Stimulated activated naive CD8-positive, alpha-beta T cell treated with anti-CD3 and anti-CD28 coated beads, Interleukin-15, amount 100 ng/mL, for 72 hours (primary cell): Measurements from ENCODE around the gene PKIG.

ENCODE experiments used
- ATAC-seq: fragments of 150-1000 bp; cut with Tn5 transposase; 2 replicates; pipeline ENCODE4 v1.10.0; 2021; ENCODE audit warnings: mild to moderate bottlenecking, moderate library complexity
- DNase-seq, 2 donors: peaks; one replicate each; pipeline ENCODE4 v3.0.0; 2021 to 2022
- H3K27ac Mint-ChIP-seq, 2 donors: one replicate each; pipeline ENCODE4 v1.8.0; 2022; ENCODE audit warnings: mild to moderate bottlenecking in 2 of 2, mixed read lengths in 2 of 2, moderate library complexity in 2 of 2
- H3K27me3 Mint-ChIP-seq: one replicate; pipeline ENCODE4 v1.8.0; 2022; ENCODE audit warnings: mixed read lengths
- H3K4me1 Mint-ChIP-seq: one replicate; pipeline ENCODE4 v1.8.0; 2022; ENCODE audit warnings: mild to moderate bottlenecking, mixed read lengths
- H3K4me3 Mint-ChIP-seq, 2 donors: one replicate each; pipeline ENCODE4 v1.8.0; 2022; ENCODE audit warnings: mild to moderate bottlenecking in 2 of 2, mixed read lengths in 2 of 2, moderate library complexity in 1 of 2
- H3K9me3 Mint-ChIP-seq, 2 donors: one replicate each; pipeline ENCODE4 v1.8.0; 2022; ENCODE audit warnings: mixed read lengths in 2 of 2

PKIG gene

DNA sequence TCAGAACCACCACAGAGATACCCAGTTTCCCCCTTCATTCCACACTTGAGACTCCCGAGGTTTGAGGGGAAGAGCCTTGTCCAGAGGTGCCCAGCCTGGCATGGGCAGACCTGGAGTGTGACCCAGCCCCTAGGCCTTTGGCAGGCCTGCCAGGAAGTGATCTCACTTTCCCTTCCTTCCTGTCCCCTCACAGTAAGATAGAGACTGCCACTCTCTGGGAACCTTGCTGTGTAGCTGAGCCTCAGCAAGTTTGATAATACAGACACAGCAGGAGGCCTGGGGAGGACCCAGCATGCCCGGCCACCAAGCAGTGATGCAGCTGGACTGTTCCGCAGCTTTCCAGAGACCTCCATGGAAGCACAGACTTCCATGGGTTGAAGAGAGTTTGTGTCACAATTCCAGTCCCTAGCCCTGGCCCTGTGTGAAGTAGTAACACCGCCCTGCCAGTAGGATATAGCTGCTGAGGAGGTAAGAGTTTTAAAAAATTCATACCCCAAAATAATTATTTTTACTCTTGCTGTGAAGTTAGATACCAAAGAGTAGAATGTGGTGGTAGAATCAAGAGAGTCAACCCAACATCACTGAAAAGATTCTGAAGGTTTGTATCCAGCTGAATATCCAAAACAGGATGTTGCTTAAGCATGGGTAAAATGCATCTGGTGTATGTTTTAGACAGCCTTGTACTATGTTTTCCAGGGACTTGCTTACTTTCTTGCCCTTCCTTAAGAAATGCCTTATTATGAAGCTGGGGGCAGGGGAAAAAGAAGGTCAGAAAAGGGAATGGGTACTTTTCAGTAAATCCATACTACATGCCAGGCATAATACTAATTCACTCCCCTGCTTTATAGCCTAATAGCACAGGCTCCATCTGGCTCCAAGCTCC lies 16.3 kb downstream of the PKIG start:
- peaks cover 42% of the 10 kb centered on the region for H3K4me1 Mint-ChIP-seq
- peak overlapping the region; percentile 78 to 83 for H3K4me3 Mint-ChIP-seq
- no peaks in the 10 kb centered on the region for H3K9me3 Mint-ChIP-seq
- H3K27me3 Mint-ChIP-seq: no peaks in the 10 kb centered on the region
- peak in 1 of 2 donors; percentile 42 for DNase-seq
- ATAC-seq: peak; percentile 94
- H3K27ac Mint-ChIP-seq: peak overlapping the region; percentile 88 to 96

DNA sequence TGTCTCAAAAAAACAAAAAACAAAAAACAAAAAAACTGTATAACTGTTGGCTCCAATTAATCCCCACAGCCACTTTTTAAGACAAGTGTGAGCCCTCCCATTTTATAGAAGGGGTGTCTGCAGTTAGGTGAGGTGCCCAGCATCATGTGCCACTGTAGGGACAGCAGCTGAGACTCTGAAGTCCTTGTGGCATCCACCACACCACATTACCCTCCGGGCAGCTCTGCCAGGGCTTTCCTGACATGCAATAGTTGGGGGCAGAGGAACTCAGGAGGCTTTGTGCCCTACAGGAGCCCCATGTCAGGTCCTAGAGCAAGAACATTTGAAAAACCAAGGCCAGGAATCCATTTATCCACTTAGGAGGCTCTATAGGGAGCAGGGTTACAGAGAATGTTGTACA lies 17.3 kb downstream of the PKIG start:
- Mint-ChIP-seq H3K27ac (no peak overlapping the region), H3K4me3 (peak overlapping the region in 1 of 2 donors; percentile 26), H3K9me3 (no peaks in the 10 kb centered on the region), H3K27me3 (no peaks in the 10 kb centered on the region), H3K4me1 (peaks cover 37% of the 10 kb centered on the region)
- no peak for DNase-seq
- ATAC-seq: no peak

DNA sequence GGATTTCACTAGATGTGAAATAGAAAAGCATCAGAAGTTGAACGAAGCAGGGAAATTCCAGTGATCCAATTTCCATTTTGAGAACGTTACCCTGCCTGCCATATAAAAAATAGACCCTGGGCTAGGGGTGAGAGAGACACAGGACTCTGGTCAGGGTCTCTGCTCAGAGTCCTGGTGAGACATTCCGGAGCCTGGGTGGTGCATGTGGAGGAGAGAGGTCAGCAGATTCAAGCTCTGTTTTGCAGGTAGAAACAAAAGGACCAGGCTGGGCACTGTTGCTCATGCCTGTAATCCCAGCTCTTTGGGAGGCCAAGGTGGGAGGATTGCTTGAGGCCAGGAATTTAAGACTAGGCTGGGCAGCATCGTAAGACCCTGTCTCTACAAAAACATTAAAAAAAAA lies 17.9 kb downstream of the PKIG start:
- Mint-ChIP-seq H3K4me3 (no peak overlapping the region), H3K4me1 (peaks cover 34% of the 10 kb centered on the region), H3K27ac (no peak overlapping the region), H3K9me3 (no peaks in the 10 kb centered on the region), H3K27me3 (no peaks in the 10 kb centered on the region)
- no peak for ATAC-seq
- no peak for DNase-seq

DNA sequence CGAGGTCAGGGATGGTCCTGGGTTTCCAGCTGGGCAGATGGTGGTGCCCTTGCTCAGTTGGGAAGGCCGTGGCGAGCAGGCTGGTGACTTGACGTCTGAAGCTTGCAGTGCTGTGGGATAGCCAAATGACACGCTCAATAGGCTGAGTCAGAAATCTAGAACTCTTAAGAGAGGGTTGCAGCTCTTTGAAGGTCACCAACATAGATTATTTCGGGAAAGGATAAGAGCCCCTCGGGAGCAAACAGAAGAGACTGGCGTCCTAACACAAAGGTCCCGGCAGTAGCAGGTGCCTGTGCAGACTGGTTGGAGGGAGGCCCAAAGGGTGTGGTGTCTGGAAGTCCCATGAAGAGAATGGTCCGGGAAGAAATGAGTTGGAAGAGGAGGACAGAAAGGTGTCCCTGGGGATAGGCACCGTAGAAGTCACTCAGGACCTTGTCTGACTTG lies 18.4 kb downstream of the PKIG start:
- Mint-ChIP-seq H3K4me3 (no peak overlapping the region), H3K9me3 (no peaks in the 10 kb centered on the region), H3K27me3 (no peaks in the 10 kb centered on the region), H3K4me1 (peaks cover 34% of the 10 kb centered on the region), H3K27ac (no peak overlapping the region)
- DNase-seq (no peak), ATAC-seq (no peak)

DNA sequence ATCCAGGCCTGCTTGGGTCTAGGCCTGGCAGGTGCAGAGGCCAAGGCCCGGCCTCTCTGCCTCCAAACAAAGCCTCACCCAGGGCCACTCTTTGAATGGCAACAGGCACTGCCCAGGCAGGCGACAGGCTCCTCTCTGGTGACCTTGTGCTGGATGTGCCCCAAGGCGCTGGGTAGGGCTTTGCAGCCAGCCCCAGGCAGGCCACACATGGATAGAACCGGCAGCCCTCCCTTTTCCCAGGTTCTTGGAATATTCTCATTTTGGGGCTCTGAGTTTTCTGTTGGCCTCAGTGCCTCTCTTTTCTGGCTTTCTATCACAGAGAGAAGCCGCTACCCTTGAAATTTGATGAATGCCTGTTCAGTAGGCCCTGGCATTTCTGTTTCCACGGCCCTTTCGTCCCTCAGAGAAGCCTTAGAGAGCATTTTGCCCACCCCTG lies 18.9 kb downstream of the PKIG start:
- Mint-ChIP-seq H3K4me3 (no peak overlapping the region), H3K27me3 (no peaks in the 10 kb centered on the region), H3K27ac (no peak overlapping the region), H3K4me1 (peaks cover 34% of the 10 kb centered on the region), H3K9me3 (no peaks in the 10 kb centered on the region)
- DNase-seq (no peak), ATAC-seq (no peak)

DNA sequence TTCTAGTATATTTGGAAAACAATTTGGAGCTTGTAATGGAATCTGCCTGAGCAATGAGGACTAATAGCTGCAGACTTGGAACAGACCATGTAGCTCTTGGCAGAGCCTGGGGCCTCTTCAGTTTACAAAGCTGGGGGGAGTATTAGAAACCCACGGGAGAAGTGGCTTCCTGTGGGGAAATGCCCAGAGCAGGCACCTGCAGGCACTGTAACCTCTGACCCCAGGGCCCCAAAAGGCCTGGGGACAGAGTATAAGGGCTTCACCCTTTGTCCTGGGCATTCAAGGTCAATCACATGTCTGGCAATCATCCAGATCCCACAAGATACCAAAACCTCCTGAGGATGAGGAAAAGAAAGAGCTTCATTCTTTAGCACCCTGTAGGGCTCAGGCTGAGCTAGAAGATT lies 19.4 kb downstream of the PKIG start:
- peak overlapping the region in 1 of 2 donors; percentile 6 for H3K27ac Mint-ChIP-seq
- no peak overlapping the region for H3K4me3 Mint-ChIP-seq
- no peak for DNase-seq

DNA sequence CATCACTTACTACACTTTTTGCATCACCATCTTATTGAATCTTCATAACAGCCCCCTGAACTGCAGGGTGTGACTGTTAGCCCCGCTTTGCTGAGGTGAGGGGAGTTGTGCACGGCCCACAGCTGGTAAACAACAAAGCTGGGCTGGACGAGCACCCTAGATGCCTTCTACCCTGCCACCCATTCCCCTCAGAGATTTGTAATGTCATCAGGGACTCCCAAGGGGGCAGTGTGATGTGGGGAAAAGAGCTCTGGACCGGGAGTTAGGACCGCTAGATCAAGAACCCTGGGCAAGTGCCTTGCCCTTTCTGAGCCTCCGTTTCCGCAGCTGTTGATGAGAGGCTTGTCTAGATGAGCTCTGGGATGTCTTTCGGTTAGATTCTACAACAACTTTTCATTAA lies 20.9 kb downstream of the PKIG start:
- Mint-ChIP-seq H3K27ac (no peak overlapping the region), H3K9me3 (no peaks in the 10 kb centered on the region), H3K4me1 (peaks cover 29% of the 10 kb centered on the region), H3K27me3 (no peaks in the 10 kb centered on the region), H3K4me3 (no peak overlapping the region)
- DNase-seq (no peak), ATAC-seq (no peak)

More for the DNA sequence above, 19.4 kb downstream of the PKIG start:
- Mint-ChIP-seq H3K9me3 (no peaks in the 10 kb centered on the region), H3K4me1 (peaks cover 34% of the 10 kb centered on the region), H3K27me3 (no peaks in the 10 kb centered on the region)
- no peak for ATAC-seq

DNA sequence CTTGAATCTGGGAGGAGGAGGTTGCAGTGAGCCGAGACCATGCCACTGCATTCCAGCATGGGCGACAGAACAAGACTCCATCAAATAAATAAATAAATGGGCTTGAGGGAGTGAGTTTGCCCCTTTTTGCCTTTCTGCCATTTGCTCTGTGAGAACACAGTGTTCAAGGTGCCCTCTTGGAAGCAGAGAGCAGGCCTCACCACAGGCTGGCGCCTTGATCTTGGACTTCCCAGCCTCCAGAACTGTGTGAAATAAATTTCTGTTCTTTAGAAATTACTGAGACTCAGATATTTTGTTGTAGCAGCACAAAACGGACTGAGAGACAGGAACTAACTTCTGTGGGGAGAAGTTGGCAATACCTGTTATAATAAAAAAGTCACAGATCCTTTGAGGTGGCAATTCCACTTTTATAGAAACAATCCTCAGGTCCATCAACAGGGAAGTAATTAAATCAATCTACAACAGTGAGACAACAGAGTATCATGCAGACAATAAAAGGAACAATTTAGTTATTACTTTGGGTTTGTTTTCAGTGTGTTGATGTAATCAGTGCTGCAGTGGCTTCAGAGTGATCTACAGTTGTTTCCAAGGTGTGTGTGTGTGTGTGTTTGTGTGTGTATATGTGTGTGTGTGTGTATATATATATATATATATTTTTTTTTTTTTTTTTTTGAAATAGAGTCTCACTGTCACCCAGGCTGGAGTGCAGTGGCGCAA lies 24.5 kb downstream of the PKIG start:
- Mint-ChIP-seq H3K27me3 (no peaks in the 10 kb centered on the region), H3K4me3 (no peak overlapping the region), H3K4me1 (peaks cover 22% of the 10 kb centered on the region), H3K9me3 (no peaks in the 10 kb centered on the region), H3K27ac (no peak overlapping the region)
- ATAC-seq (no peak), DNase-seq (no peak)

DNA sequence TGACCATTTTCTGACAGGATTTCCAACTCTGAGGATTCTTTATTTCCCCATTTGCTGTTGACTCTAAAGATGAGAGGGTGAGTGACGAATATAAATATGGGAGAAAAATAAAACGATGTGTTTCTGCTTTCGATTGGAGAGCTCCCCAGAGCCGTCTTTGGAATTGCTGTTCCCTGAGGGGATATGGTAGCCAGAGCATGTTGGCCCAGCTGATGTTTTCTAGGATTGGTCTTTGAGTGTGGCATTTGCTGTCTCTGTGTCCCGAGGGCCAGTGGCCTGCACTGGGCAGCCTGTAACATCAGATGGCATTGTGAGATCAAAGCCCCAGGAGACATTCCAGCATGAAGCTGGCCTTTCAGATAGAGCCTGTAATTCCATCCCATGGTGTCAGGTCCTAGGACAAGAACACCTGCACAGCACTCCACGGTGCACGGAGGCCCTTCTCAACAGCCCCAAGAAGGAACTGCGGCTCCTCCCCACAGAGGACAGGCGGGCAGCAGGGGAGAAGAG lies 26.7 kb downstream of the PKIG start:
- DNase-seq: no peak
- Mint-ChIP-seq H3K27ac (no peak overlapping the region), H3K9me3 (no peaks in the 10 kb centered on the region), H3K4me1 (peaks cover 22% of the 10 kb centered on the region), H3K27me3 (no peaks in the 10 kb centered on the region), H3K4me3 (no peak overlapping the region)
- ATAC-seq: no peak

DNA sequence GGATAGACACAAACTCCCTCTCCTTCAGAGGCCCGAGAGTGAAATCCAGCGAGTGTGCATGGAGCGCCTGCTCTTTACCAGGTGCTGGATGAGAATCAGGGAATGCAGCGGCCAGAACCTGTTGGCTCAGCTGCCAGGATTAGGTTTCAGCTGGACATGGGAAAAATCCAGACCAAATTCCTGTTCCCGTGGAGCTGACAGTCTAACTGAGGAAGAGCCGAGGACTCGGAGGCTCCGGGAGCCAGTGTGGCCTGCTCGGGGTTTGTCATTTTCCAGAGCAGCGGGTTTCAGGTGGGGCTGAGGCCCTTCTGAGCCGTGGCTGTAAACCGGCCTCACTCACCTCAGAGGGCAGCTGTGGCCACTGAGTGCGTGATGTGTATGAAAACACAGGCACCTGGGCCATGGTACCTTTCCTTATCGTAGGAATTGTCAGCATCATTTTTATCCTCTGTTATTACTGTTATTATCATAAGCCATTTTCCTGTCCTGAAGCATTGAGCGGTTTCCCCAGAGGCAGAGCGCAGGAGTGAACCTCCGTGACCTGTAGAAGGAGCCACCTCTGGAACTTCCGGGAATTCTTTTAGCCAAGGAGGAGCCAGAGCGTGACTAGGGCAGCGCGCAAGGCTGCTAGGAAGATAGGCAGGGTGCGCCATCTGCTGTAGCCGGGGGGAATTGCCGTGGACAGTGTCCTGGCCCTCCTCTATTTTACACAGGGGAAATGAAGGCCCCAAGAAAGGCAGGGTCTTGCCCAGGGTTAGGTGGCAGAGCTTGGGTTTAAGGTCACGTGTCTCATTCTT lies 27.3 kb downstream of the PKIG start:
- peak overlapping the region; percentile 84 to 90 for H3K27ac Mint-ChIP-seq
- no peaks in the 10 kb centered on the region for H3K27me3 Mint-ChIP-seq
- DNase-seq (peak; percentile 79 to 81), ATAC-seq (peak; percentile 95)
- no peaks in the 10 kb centered on the region for H3K9me3 Mint-ChIP-seq
- peak overlapping the region; percentile 71 to 73 for H3K4me3 Mint-ChIP-seq
- H3K4me1 Mint-ChIP-seq: peaks cover 29% of the 10 kb centered on the region

DNA sequence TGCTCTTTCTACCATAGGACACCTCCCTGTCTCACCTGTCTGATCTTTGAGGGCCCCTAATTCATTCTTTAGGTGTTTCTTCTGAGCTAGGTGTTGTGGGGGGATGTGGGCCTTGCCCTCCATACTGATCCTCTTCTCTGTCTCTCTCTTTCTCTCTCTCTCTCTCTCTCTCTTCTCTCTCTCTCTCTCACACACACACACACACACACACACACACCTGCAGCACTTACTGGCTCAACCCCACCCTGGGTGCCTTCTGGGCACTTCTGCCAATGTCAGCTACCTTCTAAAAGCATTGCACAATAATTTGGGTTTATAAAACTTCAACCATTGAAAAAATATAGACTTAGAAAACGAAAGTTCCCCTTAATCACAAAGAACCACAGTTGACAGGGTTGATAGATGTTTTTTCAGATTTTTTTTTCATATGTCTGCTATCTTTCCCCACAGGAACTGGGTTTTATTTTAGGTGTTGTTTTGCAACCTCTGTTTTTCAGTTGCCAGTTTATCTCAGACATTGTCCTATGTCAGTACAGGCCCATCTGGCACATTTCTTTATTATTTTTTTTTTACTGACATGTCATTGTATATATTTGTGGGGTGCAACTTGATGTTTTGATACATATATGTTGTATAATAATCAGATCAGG lies 28.1 kb downstream of the PKIG start:
- Mint-ChIP-seq H3K27me3 (no peaks in the 10 kb centered on the region), H3K4me1 (peaks cover 36% of the 10 kb centered on the region), H3K9me3 (no peaks in the 10 kb centered on the region), H3K4me3 (peak overlapping the region in 1 of 2 donors; percentile 24), H3K27ac (peak overlapping the region; percentile 84 to 90)
- ATAC-seq (peak; percentile 63), DNase-seq (no peak)

DNA sequence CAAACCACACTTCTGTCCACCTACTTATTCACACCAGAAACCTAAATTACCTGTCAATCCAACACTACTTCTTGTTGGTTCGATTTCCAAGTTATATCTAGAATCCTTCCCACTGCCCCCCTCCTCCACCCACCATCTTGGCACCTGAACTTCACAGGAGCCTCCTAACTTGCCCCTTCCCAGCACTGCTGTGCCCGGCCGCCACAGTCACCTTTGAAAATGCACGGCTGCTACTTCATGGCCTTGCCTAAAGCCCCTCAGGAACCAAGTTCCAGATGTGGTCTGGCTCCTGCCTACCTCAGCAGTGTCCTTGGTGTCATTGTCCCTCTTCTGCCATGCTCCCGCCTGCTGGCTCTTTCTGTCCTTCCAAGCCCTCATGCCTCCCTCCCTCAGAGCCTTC lies 31.2 kb downstream of the PKIG start:
- Mint-ChIP-seq H3K27ac (peak overlapping the region in 1 of 2 donors; percentile 27), H3K4me1 (peaks cover 67% of the 10 kb centered on the region), H3K4me3 (no peak overlapping the region), H3K27me3 (no peaks in the 10 kb centered on the region), H3K9me3 (no peaks in the 10 kb centered on the region)
- DNase-seq: no peak
- no peak for ATAC-seq

DNA sequence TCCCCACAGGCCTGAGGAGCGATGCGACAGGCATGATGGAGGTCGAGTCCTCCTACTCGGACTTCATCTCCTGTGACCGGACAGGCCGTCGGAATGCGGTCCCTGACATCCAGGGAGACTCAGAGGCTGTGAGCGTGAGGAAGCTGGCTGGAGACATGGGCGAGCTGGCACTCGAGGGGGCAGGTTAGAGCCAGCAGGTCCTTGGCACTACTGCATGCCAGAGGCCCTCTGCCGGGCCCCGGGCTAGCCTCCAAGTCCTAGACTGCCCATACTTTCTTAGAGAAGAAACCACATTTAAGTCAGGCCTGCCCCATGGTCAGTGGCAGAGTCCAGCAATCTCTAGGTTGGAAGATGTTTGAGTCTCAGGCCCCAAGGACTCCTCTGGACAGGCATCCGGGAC lies 32.1 kb downstream of the PKIG start:
- ATAC-seq (no peak), DNase-seq (no peak)
- Mint-ChIP-seq H3K27ac (peak overlapping the region; percentile 98), H3K4me1 (peaks cover 77% of the 10 kb centered on the region), H3K27me3 (no peaks in the 10 kb centered on the region), H3K4me3 (no peak overlapping the region), H3K9me3 (no peaks in the 10 kb centered on the region)

DNA sequence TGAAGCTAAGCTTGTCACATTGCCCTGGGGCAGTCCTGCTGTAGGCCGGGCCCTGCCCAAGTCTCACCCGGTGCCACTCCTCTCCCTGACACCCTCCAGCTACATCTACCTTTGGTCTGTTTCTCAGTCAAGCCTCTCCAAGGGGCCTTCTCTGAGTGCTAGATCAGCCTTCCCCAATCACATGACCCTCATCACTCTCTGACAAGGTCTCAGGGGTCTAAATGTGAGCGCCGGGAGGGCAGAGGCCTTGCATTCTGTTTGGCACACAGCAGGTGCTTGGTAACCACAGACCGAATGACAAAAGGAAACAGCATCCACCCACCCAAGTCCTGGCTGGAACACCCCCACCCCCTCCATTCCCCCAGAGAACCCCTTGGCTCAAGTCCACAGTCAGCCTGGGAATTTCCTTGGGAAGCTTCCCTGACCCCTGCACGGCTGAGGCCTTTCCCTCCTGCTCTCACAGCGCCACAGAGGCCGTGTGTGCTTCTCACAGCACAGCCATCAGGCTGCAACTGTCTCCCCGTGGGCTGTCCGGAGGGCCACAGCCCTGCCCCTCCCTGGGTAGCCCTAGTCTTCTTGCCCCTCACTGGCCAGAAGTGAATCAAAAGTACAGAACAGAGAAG lies 32.9 kb downstream of the PKIG start:
- Mint-ChIP-seq H3K9me3 (no peaks in the 10 kb centered on the region), H3K27ac (peak overlapping the region; percentile 98), H3K4me3 (peak overlapping the region; percentile 53 to 60), H3K4me1 (peaks cover 72% of the 10 kb centered on the region), H3K27me3 (no peaks in the 10 kb centered on the region)
- peak in 1 of 2 donors; percentile 27 for DNase-seq
- peak; percentile 57 for ATAC-seq
